GM21737 (cell line): ENCODE results near the gene DPM2.

Experiments used
- ATAC-seq: cut with Tn5 transposase; IDR thresholded peaks from one replicate; pipeline ENCODE4 v1.9.1; 2021; ENCODE audit warnings: mild to moderate bottlenecking, moderate library complexity; ENCODE audit not compliant: unreplicated experiment

Gene DPM2

DNA sequence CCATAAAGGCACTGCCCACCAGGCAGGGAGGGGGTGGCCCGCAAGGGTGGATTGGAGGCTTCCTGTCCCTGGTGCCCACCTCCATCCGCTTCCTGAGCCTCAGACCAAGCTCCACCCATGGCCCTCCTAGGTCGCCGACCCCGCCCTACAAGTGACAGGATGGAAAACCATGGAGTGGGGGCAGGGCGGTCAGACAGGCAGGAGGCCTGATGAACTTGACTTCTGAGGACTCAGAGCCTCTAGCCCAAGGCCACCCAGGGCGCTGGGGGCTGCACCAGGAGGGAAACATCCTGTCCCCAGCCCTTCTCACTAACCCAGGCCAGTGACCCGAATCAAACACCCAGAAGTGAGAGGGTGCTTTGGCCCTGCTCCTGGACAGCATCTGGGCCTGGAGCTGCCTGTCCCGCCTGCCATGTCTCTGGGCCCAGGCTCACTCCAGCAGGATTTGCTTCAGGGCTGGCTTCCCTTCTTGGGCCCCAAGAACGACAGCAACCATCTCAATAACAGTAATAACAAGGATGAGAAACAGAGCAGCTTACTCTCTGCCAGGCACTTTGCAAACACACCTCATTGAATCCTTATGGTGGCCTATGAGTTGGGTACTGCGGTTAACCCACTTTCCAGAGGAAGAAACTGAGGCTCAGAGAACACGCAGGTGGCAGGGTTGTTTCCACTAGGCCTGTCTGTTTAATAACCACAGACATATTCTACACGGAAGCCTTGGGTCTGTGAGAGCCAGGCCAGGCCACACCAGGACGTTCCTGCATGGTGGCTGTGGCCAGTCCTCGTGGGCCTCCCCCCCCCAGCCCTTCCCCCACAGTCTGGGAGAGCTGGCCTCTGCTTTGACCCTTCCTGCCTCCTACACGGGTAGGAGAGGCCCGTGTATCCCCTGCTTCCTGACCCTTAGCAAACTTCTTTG lies 33.8 kb downstream of the DPM2 start:
- ATAC-seq: no peak

DNA sequence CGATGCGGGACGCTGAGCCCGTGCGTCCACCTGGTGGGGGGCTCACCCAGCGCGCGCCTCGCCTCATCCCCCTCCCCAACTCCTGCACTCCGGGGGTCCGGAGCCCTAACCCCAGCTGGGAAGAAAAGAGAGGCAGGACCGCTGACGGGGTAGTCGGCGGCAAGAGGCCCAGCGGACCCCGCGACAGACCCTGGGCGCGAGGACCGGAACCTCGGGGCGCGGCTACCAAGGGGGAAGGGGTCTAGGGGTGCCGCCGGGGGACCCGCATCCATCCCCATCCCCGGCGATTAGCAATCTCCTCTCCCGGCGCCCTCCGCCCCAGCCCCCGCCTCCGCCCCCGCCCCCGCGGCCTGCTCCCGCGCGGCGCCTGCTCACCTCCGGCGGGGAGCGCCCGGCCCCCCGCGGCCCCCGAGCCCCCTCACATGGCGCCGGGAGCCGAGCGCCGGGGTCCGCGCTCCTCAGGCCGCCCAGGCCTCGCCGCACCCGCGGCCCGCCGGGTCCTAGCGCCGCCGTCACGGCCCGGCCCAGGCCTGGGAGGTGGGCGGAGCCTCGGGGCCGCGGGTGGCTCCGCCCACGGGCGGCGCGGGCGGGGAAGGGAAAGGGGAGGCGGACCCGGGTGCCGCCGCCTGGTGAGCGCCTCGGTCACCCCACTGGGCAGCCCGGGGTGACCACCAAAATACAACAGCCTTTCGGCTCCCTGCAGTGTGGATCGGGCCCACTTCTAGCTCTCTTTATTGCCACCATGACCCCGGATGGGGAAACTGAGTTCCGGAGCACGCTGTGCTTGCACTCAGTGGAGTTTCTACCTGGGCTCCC lies 38.3 kb downstream of the DPM2 start, which contains the start of gene ST6GALNAC6:
Gene ST6GALNAC6, minus strand, starts transcription at position 476 of the 816 bp plus-strand sequence. CDS start 1,622 bp downstream, outside the sequence.
- ATAC-seq: peak; percentile 59

DNA sequence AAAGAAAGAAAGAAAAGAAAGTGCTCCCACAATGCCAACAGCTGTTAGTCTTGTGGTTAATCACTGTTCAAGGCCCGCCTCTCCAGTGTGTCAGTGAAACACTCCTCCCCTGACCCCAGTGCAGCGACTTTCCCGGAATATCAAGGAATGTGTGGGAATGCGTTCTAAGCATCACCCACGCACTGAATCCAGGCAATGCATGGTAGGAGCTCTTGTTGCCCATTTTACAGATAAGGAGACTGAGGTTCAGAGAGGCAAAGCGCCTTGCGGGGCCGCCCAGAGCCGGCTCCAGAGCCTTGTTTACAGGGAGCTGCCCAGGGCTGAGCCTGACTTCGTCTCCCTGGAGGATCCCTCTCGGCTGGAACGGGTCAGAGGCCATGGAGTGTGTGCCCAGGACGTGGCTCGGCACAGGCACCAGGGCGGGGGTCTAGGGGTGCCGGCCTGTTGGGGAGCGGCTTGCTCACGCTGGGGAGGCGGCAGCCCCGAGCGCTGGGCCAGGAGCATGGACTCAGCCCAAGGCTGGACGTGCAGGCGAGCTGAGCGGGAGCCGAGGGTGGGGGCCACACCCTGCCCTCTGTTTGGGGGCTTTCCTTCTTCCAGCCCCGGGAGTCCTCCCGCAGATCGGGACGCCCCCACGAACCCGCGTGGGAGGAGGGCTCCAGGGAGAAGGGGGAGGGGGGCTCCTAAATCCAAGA lies 39.1 kb downstream of the DPM2 start:
- no peak for ATAC-seq

DNA sequence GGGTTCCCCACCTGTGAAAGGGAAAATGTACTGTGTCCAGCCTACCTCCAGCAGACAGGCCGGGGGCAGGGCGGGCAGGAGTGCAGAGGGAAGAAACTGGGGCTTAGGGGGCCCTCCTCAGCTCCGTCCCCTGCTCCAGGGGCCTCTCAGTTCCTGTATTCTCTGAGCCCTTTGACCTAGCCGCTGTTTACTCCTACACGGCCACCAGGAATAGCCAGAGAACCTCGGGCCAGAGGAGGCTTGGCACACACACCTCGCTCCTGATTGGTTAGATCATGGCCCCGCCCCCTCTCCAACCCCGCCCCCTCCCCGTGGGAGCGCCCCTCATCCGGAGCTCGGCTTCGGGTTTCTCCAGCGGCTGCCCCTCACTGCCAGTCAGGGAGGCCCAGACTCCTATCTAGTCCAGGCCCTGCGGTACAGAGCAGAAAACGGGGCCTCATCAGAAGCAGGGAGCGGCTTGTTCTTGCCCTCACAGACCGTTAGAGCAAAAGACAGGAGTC lies 40.4 kb downstream of the DPM2 start:
- ATAC-seq: no peak

DNA sequence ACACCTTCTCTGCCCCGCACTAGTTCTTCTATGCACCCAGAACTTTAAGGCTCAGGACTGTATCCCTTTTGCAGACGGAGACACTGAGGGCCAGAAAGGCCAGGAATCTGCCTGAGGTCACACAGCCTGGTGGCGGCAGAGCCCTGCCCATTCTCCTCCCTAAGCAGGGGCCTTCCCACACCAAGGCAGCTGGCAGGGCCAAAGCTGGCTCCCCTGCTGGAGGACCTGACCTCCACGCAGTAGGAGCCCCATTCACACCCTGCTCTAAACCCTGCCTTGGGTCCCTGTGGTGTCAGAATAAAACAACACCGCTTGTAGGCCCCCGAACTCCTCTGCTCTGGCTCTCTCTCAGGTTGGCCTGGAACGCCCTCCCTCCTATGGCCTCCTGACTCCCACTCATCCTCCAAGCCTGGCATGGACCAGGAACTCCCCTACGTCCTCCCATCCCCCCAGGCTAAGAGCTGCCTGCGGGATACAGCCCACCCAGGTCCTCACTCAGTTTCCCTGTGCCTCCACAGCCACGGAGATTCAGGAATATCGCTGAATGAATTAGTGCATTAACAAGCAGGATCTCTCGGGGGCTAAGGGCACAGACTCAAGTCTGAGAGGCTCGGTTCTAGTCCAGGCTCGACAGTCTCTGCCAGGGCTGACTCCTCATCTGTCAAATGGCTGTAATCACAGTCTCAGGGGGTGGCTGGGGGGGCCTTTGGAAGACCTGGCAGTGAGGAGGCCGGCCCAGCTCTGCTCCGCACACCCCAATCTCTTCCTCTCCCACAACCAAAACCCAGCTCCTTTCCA lies 41.1 kb downstream of the DPM2 start:
- no peak for ATAC-seq

DNA sequence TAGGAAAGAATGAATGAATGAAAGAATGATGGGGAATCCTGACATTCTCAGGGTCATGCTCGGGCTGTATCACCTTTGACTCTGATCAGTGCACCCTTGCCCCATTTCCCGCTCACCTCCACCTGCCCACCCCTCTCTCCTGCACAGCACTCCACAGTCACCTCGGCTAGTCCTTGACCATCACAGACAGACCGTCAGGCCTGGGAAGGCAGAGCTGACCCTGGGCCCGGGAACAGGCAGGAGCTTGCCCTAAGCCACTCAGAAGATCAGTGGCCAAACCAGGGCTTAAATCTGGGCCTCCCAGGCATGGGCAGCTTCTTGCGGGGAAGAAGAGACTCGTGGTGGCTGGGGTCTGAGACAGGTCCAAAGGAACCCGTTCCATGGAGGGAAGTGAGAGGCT lies 41.8 kb downstream of the DPM2 start:
- no peak for ATAC-seq

DNA sequence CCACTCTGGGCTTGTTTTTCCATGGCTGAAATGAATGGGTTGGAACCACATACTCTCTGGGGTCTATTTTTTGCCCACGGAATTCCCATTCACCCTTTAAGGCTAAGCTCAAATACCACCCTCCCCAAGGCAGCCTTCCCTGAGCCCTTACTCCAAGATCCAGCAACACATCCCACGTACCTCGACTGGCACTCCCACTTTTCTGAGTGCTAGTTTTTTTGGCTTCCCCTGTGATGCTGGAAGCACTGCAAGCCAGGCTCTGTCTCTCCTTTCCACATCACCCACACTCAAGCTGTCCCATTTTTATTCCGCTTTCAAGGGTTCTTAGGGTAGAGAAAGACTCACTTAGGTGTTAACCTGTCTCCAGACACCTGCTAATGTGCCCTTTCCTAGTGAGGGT lies 44.3 kb downstream of the DPM2 start:
- no peak for ATAC-seq

DNA sequence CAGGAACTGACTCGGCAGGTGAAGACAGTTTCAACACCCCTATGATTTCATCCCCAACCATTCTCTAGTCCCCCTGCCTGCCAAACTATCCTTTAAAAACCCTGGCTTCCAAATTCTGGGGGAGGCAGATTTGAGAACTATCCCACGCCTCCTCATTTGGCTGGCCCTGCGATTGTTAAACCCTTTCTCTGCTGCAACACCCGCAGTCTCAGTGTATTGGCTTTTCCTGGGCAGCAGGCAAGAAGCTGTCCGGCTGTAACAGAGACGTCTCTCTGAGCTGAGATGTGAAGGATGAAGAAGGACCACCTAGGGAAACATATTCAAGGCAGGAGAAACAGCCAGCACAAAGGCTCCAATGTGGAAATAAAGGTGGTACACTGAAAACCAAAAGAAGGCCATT lies 44.8 kb downstream of the DPM2 start:
- ATAC-seq: no peak

DNA sequence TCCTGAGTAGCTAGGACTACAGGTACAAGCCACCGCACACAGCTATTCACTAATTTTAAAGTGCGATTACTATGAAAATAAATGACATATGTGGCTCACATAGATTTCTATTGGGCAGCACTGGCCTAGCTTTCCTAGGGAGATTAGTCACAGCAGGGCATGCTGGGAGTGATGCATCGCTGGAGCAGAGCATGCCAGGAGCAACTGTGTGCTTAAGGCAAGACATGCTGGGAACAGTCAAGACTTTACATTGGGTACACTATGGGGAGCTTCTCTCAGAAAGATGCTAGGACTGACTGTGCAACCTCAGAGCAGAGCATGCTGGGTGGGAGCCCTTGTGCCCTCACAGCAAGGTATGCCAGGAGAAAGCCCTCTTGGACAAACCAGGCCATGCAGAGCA lies 47.6 kb downstream of the DPM2 start:
- ATAC-seq: no peak

DNA sequence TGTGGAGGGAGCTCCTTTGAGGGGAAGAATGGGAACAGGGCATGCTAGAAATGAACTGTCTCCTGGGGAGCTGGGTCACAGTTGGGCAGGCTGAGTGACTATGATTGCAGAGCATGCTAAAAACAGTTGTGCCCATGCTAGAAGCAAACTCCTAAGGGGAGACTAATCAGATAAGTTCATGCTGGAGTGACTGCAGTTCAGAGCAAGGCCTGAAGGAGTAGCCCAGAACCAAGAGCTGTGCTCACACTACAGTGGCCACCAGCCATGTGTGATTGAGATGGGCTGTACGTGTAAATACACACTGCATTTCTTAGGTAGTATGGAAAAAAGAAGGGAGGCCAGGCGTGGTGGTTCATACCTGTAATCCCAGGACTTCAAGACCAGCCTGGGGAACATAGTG lies 49.9 kb downstream of the DPM2 start:
- no peak for ATAC-seq

DNA sequence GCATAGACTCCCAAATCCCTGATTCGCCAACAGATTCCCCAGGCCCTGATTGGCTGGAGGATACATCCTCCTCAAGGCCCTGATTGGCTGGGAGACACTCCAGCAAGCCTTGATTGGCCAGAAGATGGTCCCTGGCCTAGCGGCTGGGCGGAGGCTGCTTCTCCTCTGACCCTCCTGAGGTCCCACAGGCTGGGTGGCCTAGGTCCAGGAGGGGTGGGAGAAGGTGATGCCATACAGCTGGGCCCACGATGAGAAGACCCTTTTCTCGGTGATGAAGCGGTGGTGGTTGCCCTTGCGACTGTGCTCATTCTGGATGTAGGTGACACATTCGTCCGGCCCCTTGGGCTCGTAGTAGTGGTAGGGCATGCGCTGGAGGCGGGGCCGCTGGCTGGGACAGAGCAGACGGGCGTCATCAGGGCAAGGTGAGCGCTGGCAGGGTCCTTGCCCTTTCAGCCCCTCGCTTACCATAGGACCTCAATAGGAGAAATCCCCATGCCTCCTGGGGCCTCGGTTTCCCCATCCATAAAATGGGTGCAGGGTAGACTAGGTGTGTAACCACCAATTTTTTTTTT lies 51.2 kb downstream of the DPM2 start:
- no peak for ATAC-seq

DNA sequence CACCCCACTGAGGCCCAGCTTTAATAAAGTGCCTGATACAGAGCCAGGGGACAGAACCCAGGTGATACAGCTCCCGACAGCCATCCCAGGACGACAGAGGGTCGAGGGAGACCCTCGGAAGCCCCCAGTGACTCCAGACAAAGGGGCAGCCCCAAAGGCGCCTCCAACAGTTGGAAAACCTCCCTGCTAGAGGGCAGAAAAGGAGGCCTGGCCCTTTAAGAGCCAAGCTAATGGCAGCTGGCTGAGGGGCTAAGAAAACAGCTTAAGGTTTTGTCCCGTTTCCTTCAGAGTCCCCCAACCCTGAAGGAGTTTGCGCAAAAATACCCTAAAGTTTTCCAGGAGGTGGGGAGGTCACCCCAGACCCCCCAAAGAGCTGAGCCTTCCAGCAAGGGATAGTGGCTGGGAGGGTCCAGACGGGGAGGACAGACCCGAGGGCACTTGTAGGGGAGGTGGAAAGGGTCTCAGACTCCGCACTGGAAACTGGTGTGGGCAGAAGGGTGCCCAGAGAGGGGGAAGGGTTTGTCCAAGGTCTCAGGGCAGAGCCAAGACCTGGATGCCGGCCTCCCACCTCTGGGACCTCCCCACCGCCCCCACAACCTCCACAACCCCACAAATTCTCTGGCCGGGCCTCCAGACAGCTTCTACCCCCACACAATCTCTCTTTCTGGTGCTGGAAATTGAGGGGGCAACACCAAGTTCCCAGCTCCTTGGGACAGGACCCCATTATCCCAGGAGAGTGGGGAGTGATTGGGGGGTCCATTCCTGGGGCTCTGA lies 52.0 kb downstream of the DPM2 start:
- ATAC-seq: no peak
